OCI-LY3 (cell line): ENCODE data around the gene RIPOR1.

ENCODE experiments used
- EZH2phosphoT487 ChIP-seq: fragments of 200-600 bp; shearing (Covaris generic); IDR thresholded peaks from 2 replicates; pipeline ENCODE4 v1.6.1; 2018; ENCODE audit warnings: antibody characterized with exemption, mixed run types, low read depth
- TF ChIP-seq, protein P1 (sequence below): fragments of 200-600, 300-600 bp; sonication (generic); IDR thresholded peaks from 2 replicates; pipeline ENCODE4 v1.5.1; 2014; ENCODE audit warnings: antibody characterized with exemption, low read length, low read depth

GRCh38 chr16:67534431-67534830, 5.8 kb downstream of the RIPOR1 start:
- TF ChIP-seq, protein P1, sequence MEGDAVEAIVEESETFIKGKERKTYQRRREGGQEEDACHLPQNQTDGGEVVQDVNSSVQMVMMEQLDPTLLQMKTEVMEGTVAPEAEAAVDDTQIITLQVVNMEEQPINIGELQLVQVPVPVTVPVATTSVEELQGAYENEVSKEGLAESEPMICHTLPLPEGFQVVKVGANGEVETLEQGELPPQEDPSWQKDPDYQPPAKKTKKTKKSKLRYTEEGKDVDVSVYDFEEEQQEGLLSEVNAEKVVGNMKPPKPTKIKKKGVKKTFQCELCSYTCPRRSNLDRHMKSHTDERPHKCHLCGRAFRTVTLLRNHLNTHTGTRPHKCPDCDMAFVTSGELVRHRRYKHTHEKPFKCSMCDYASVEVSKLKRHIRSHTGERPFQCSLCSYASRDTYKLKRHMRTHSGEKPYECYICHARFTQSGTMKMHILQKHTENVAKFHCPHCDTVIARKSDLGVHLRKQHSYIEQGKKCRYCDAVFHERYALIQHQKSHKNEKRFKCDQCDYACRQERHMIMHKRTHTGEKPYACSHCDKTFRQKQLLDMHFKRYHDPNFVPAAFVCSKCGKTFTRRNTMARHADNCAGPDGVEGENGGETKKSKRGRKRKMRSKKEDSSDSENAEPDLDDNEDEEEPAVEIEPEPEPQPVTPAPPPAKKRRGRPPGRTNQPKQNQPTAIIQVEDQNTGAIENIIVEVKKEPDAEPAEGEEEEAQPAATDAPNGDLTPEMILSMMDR, result no peak
- no peak for TF ChIP-seq EZH2phosphoT487
